GM19023 (cell line): ENCODE data around the gene MTUS2.
A peak's percentile ranks its signal among the peaks of the same experiment; 100 is the strongest.

Source experiments
- ATAC-seq: cut with Tn5 transposase; IDR thresholded peaks from one replicate; pipeline ENCODE4 v1.9.1; 2021; ENCODE audit warnings: mild to moderate bottlenecking, moderate library complexity; ENCODE audit not compliant: unreplicated experiment

Gene MTUS2

GRCh38 chr13:28820099-28821051, at the start of gene MTUS2:
Gene MTUS2, plus strand, starts transcription at chr13:28820339.
- ATAC-seq, result peak; percentile 49

DNA sequence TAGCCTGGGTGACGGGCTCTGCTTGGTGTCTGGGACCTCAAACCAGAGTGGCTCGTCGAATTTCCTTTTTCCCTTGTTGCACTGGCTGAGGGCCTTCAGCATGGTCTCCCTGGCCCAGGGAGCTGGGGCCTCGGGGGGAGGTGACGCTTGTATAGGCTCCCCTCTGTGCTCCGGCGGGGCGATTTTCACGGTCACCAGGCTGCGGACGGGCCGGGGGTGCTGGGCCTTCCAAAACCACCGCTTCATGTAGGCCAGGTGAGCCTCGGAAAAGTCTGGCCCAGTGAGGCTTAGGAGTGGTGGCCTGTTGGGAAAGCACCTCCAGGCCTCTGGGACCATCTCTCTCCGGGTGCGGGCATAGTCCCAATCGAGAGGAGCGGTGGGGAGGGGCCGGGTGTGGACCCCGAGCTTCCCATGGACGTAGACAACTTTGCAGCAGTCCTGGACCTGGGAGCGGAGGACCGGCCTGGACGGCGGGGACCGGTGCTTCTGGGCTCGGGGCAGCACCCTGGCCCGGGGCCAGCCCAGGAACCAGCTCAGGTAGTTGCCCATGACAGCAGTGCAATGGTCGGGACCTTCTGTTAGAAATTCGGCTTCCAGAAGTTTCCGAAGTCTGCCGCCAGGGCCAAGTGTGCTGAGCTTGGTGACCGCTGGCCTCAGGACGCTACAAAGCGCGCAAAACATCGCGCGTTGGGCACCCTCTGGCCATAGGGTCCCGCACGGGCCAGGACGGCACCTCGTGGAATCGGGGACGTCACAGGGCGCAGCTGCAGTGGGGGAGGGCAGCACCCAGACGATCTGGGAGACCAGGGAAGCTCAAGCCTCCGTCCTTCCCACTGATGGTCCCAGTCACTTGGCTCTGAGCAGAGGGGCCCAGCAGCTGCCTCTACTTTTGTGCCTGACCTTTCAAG, 41.6 kb upstream of the MTUS2 start:
- no peak for ATAC-seq

- no peak for ATAC-seq
Measured at GRCh38 chr13:28792992-28793391, 27.1 kb upstream of the MTUS2 start.

GRCh38 chr13:28794396-28794795, 25.7 kb upstream of the MTUS2 start:
- ATAC-seq, result no peak

DNA sequence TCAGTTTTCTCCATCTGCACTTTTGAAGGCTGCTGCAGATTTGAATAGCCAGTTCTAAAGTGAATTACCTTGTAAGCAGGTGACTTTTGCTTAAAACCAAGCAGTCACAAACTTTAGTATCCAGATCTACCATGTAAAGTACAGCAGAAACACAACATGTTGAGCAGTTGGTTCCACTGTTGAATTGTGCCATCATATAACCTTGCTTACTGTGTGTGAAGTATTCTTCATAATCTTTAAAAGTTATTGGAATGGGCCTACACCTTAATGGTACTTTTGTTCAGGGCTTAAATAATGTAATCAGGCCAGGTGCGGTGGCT, 23.2 kb upstream of the MTUS2 start:
- ATAC-seq, result no peak

GRCh38 chr13:28805193-28805819, 14.8 kb upstream of the MTUS2 start:
- ATAC-seq, result no peak

DNA sequence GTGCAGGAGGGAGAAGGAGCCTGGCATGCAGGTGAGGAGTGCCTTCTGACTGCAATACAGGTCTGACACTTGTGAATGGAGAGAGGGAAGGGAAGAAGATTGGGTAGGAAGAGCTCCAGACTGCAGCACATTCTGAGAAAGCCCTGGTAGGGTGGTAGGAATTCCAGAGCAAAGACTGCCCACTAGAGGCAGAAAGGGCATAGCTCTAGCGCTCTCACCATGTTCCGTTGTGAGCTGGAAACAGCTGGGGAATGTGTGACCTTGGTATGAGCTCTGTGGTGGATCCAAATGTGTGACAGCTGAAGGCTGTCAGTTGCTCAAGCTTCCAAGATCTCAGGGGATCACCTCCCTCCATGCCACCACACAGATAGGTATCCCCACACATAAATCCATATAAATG, 2.9 kb upstream of the MTUS2 start:
- no peak for ATAC-seq

DNA sequence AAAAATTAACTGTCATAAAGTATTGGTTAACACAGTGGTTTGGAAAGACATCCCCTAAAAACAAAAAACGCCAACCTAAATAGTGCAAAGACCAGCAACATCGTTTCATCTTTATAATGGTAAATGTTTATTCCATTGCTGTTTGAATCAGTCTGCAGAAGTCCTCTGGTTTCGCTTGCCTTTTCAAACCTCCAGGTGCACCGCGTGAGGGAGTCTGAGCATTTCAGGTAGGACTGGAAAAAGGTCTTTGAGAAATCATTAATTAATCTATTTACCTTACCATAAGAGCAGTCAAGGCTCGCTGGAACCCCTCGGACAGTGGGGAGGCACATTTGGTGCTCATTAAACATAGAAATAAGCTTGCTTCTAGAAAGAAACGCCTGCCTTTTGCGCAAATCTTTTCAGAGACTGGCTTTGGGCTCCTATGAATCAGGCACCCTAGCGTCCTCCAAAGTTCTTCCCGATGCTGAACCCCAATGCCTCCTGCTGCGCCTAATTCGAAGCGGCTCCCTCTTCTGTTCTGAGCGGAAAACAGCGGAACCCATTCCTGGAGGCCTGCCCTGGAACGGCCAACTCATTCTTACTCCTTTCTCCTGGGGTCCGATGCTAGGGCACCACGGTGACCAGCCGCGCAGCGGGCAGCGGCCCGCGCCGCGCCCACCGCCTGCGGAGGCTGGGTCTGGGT, 951 bp upstream of the MTUS2 start:
- ATAC-seq, result no peak

GRCh38 chr13:28819735-28820098, 422 bp upstream of the MTUS2 start:
- peak; percentile 67 for ATAC-seq

- no peak for ATAC-seq
Measured at GRCh38 chr13:28822151-28822550, 2.0 kb downstream of the MTUS2 start.

GRCh38 chr13:28822801-28823200, 2.7 kb downstream of the MTUS2 start:
- ATAC-seq, result no peak

GRCh38 chr13:28825379-28825778, 5.2 kb downstream of the MTUS2 start:
- ATAC-seq, result no peak

DNA sequence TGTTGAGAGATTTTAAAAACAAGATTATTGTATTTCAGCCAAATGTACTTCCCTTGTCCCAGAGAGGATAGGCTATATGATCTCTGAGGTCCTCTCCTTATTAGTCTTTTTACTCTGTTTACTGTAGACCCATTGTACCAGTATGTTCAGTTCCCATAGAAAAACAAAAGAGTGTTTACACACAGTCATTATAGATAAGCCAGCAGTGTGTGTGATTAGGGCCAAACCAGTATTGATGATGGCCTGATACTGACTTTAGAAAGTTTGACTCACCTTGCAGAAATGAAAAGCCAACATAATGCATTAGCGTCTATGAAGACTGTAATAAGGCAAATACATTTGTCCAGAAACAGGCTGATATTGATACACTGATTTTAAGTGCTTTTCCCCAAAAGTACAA, 6.2 kb downstream of the MTUS2 start:
- ATAC-seq, result no peak

GRCh38 chr13:28830580-28830979, 10.4 kb downstream of the MTUS2 start:
- ATAC-seq, result no peak

GRCh38 chr13:28831117-28831516, 11.0 kb downstream of the MTUS2 start:
- ATAC-seq, result no peak

GRCh38 chr13:28837111-28837510, 17.0 kb downstream of the MTUS2 start:
- ATAC-seq, result no peak

DNA sequence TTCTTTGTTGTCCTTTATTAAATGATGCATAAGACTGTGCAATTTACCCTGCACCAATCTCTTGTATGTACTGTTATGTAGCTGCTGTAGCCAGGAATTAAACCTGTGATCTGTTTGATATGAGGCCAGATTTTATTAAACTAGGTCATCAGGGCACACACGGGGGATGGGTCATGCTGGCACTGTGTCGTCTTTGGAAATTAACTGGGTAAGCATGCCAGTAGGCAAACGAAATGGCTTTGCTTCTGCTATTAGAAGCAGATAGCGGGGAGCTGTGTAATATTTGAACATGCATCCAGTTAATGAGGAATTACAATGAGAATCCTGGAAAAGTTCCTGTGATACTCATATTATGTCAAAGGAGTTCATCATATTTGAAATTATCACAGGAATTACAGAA, 23.5 kb downstream of the MTUS2 start:
- ATAC-seq, result no peak

DNA sequence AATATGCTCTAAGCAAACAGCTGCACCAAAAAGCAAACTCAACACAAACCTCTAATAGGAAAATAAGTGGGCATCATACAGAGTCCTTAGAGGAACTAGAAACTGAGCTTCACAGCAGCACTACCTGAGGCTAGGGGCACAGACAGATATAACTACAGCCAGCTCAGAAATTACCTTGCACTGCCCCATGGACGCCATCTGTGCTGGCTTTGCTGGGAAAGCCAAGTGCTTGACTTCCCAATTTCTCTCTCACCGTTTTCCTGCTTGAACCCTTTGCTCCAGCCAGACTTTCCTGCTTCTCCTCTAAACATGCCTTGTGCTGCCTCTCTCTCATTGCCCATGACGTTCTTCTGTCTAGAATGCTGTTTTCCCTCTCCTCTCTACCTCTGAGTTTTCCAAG, 29.3 kb downstream of the MTUS2 start:
- ATAC-seq, result no peak

- ATAC-seq, result no peak
Measured at GRCh38 chr13:28850226-28850625, 30.1 kb downstream of the MTUS2 start.

GRCh38 chr13:28851422-28851821, 31.3 kb downstream of the MTUS2 start:
- ATAC-seq, result no peak

DNA sequence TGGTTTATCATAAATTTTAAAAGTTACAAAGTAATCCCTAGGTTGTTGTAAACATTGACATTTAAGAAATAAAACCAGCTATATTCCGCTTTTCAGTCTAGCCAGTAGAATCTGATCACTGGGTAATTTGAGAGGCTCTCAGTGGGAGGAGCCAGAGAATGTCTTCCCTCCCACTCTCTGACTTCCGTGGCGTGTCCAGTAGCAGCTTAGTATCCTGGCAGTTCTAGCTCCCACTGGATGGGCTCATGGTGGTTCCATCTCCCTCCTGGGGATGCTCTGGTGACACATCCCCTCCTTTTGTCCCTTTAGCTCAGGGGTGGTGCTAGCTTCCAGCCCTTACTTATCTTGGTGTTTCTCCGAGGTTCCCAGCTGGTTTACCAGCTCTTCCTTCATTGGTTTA, 34.5 kb downstream of the MTUS2 start:
- ATAC-seq, result no peak
